Measurements from ENCODE around the gene SFXN1. TPM values are rescaled to one million over a fixed set of nuclear protein-coding genes. Genes with fewer than 3 reads are reported as not detected.

SFXN1 gene, protein sequence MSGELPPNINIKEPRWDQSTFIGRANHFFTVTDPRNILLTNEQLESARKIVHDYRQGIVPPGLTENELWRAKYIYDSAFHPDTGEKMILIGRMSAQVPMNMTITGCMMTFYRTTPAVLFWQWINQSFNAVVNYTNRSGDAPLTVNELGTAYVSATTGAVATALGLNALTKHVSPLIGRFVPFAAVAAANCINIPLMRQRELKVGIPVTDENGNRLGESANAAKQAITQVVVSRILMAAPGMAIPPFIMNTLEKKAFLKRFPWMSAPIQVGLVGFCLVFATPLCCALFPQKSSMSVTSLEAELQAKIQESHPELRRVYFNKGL
- 100 to 1,000 TPM; 476 to 491 TPM for total RNA-seq

DNA sequence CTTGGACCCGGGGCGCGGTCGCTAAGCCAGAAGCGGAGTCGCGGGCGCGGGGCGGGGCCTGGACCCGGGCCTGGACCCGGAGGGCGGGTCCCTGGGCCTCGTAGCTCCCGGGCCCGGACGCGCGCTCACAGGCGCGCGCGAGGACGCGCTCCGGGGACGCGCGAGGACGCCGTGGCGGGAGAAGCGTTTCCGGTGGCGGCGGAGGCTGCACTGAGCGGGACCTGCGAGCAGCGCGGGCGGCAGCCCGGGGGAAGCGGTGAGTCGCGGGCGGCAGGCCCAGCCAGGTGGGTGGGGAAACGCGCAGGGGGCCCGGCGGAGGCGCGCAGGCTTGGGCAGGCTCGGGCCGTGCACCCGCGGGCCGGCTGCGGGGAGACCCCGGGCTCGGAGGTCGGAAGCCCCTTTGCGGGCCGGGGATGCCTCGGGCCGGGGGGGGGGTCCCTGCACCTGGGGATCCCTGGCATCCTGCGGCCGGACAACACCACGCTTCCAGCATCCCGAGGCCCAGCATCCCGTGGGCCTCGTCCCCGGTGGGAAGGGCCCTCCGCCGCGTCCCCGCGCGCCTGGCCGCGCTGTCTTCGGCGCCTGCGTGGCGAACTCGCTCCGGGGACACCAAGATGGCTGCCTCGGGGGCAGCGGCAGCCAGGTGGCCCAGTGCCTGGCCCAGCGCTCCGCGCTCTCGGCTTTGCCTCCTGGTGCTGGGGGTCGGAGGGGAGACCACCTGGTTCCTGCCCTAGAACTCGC, at the start of gene SFXN1:
TSS of gene SFXN1 (plus strand) at position 177 of the 741 bp plus-strand sequence. CDS start 13,544 bp downstream, outside the sequence.
- intact Hi-C loops (cut with micrococcal nuclease), result loop anchor here (5.0 kb wide), 1 partner anchor 174 kb away; no protein-coding TSS in a partner anchor
- H3K4me1 Mint-ChIP-seq (ENCODE audit: low read depth), result peaks cover 48% of the 10 kb centered on the region
- ChIA-PET POLR2A (interaction anchor here (1.0 to 6.2 kb wide), 8 partner anchors 9 to 240 kb away, joined by 3 to 63 read pairs (median 4); no protein-coding TSS in a partner anchor), CTCF (interaction anchor here (1.0 to 7.4 kb wide), 3 partner anchors 11 to 31 kb away, joined by 3 to 87 read pairs (median 3); no protein-coding TSS in a partner anchor)
- ATAC-seq, result peak; percentile 75
- peak within 1 kb of the TSS; percentile 88 for H3K4me3 Mint-ChIP-seq
- DNase-seq, result peak; percentile 84
- no peaks in the 10 kb centered on the region for H3K27me3 Mint-ChIP-seq
- H3K9me3 Mint-ChIP-seq, result no peaks in the 10 kb centered on the region
- H3K36me3 Mint-ChIP-seq (ENCODE audit: low read depth), result peaks cover 46% of the 10 kb centered on the region
- peak within 1 kb of the TSS; percentile 98 for H3K27ac Mint-ChIP-seq
- TF ChIP-seq, protein P1, sequence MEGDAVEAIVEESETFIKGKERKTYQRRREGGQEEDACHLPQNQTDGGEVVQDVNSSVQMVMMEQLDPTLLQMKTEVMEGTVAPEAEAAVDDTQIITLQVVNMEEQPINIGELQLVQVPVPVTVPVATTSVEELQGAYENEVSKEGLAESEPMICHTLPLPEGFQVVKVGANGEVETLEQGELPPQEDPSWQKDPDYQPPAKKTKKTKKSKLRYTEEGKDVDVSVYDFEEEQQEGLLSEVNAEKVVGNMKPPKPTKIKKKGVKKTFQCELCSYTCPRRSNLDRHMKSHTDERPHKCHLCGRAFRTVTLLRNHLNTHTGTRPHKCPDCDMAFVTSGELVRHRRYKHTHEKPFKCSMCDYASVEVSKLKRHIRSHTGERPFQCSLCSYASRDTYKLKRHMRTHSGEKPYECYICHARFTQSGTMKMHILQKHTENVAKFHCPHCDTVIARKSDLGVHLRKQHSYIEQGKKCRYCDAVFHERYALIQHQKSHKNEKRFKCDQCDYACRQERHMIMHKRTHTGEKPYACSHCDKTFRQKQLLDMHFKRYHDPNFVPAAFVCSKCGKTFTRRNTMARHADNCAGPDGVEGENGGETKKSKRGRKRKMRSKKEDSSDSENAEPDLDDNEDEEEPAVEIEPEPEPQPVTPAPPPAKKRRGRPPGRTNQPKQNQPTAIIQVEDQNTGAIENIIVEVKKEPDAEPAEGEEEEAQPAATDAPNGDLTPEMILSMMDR (IDR thresholded peaks at IDR 0.05), result no peak

DNA sequence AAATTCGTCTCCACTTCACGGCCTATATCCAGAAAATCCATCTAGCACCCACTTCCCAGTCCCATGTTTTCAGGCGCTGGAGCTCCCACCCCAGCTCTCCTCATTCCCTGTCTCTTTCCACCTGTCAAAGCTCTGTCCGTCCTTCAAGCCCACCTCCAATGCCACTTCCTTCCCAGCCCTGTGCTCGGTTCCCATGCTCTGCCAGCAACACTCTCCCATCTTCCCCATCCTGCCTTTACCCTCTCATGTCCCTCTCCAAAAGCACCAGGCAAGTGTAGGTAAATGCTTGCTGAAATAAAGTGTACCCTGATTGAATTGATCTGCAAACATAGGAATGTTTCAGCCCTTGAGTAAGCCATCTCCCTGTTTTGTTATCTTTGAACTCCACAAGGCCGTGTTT, 43.6 kb upstream of the SFXN1 start:
- CTCF ChIA-PET, result interaction anchor here (0.8 to 0.9 kb wide), 2 partner anchors 30 to 483 kb away, joined by 3 to 4 read pairs; no protein-coding TSS in a partner anchor
- Mint-ChIP-seq H3K9me3 (no peaks in the 10 kb centered on the region), H3K4me1 (ENCODE audit: low read depth) (no peaks in the 10 kb centered on the region), H3K27ac (no peak overlapping the region), H3K36me3 (ENCODE audit: low read depth) (no peaks in the 10 kb centered on the region), H3K27me3 (peaks cover 14% of the 10 kb centered on the region), H3K4me3 (no peak overlapping the region)
- TF ChIP-seq, protein P1 (IDR thresholded peaks at IDR 0.05), result no peak
- intact Hi-C loops (cut with micrococcal nuclease), result no loop called here
- ATAC-seq, result no peak
- POLR2A ChIA-PET, result no interaction called here
- no peak for DNase-seq

DNA sequence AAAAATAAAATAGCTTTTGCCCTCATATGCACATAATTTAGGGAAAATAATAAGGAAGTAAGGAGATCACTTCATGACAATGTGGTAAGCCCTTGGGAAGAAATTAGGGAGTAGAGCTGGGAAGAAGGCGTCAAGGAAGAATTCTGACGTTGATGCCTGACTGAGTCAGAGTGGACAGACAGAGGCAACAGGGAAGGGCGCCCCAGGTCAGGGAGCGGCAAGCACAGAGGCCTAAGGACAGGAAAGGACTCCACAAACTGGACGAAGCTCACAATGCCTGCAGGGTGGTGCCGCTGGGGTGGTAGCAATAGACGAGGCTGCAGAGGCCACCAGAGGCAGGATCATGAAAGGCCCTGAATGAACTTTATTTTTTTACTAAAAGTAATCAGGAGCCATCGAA, 42.0 kb upstream of the SFXN1 start:
- Mint-ChIP-seq H3K27me3 (peaks cover 20% of the 10 kb centered on the region), H3K27ac (no peak overlapping the region), H3K9me3 (no peaks in the 10 kb centered on the region), H3K4me1 (ENCODE audit: low read depth) (no peaks in the 10 kb centered on the region), H3K36me3 (ENCODE audit: low read depth) (no peaks in the 10 kb centered on the region), H3K4me3 (no peak overlapping the region)
- ChIA-PET CTCF (no interaction called here), POLR2A (no interaction called here)
- TF ChIP-seq, protein P1 (IDR thresholded peaks at IDR 0.05), result no peak
- ATAC-seq (no peak), DNase-seq (no peak)
- intact Hi-C loops (cut with micrococcal nuclease), result no loop called here

DNA sequence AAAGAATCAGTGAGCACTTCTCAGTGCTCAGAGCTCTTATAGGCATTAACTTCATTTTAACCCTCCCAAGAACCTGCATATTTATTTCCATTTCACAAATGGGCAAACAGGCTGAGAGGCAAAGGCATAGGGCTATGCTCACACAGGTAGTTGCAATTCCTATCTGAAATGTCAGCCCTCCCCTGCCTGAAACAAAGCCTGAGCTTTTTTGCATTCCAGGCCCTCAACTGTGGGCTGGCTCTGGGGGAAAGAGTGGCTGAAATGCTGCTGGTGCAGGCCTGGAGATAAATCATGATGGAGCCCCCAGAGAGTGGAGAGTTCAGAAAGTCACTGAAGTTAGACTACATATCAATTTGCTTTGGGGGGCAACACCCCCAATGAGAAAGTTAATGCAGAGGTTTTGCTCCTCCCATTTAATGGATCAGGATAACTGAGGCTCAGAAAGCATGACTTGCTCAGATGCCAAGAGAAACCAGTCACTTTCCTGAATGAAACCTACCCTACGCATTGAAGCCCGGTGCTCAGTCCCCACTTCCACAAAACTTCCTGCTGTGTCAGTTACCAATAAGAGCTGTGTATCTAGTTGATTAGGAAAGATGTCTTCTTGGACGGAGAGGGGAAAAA, 40.0 kb upstream of the SFXN1 start:
- no peaks in the 10 kb centered on the region for H3K4me1 Mint-ChIP-seq (ENCODE audit: low read depth)
- H3K9me3 Mint-ChIP-seq, result no peaks in the 10 kb centered on the region
- H3K27ac Mint-ChIP-seq, result no peak overlapping the region
- TF ChIP-seq, protein P1 (IDR thresholded peaks at IDR 0.05), result no peak
- H3K27me3 Mint-ChIP-seq, result peaks cover 39% of the 10 kb centered on the region
- intact Hi-C loops (cut with micrococcal nuclease), result no loop called here
- H3K36me3 Mint-ChIP-seq (ENCODE audit: low read depth), result no peaks in the 10 kb centered on the region
- ATAC-seq, result no peak
- ChIA-PET CTCF (no interaction called here), POLR2A (no interaction called here)
- no peak for DNase-seq
- no peak overlapping the region for H3K4me3 Mint-ChIP-seq

All from activated CD8-positive, alpha-beta T cell treated with anti-CD3 and anti-CD28 coated beads for 36 hours (primary cell).